Suprapubic skin (tissue), 4 donors: ENCODE results near the gene CGAS. TPM values are rescaled to one million over a fixed set of nuclear protein-coding genes. Genes with fewer than 3 reads are reported as not detected.

Experiments used
- DNase-seq, 2 donors: peaks; one replicate each; pipeline ENCODE4 v3.0.0-alpha.2; 2019; ENCODE audit warnings: low spot score in 2 of 2
- H3K27ac ChIP-seq: fragments of 200-600 bp; sonication (generic); one replicate; pipeline ENCODE4 v1.5.1; 2019
- H3K27me3 ChIP-seq: fragments of 200-600 bp; sonication (generic); one replicate; pipeline ENCODE4 v1.5.1; 2019
- H3K36me3 ChIP-seq: fragments of 200-600 bp; sonication (generic); one replicate; pipeline ENCODE4 v1.5.1; 2019
- H3K4me1 ChIP-seq: fragments of 200-600 bp; sonication (generic); one replicate; pipeline ENCODE4 v1.5.1; 2019
- H3K4me3 ChIP-seq: fragments of 200-600 bp; sonication (generic); one replicate; pipeline ENCODE4 v1.5.1; 2019; ENCODE audit warnings: mild to moderate bottlenecking
- H3K9me3 ChIP-seq: fragments of 200-600 bp; sonication (generic); one replicate; pipeline ENCODE4 v1.5.1; 2019
- EP300 ChIP-seq: sonication (generic); formaldehyde crosslinking; IDR thresholded peaks from one replicate; pipeline ENCODE4 v1.6.1; 2017; ENCODE audit warnings: antibody characterized with exemption
- POLR2A ChIP-seq, 2 donors: fragments of 450-650 bp; IDR thresholded peaks; one replicate each; pipeline ENCODE4 v1.6.1; 2017; ENCODE audit warnings: antibody characterized with exemption in 2 of 2, mild to moderate bottlenecking in 2 of 2, moderate library complexity in 2 of 2
- POLR2AphosphoS5 ChIP-seq, 3 donors: sonication (generic); formaldehyde crosslinking; IDR thresholded peaks; one replicate each; pipeline ENCODE4 v1.6.1; 2017; ENCODE audit warnings: antibody characterized with exemption in 3 of 3
- WGBS: methylation state at CpG from one replicate; pipeline ENCODE4 v1.1.5; 2018; 5-methylcytosine and 5-hydroxymethylcytosine counted together
- total RNA-seq, 4 donors: library from RNA; depleted of rRNA; stranded (reverse); fragments of >200 nt; gene quantifications; one replicate each; pipeline ENCODE4 v1.1.0, GENCODE V29; 2016
- TF ChIP-seq, protein P1 (sequence below), 2 donors: fragments of 200-600 bp in 1 of 2; fragments of 450-650 bp in 1 of 2; sonication (generic) in 1 of 2; IDR thresholded peaks; one replicate each; pipeline ENCODE4 v1.5.1; 2016 to 2019; ENCODE audit warnings: antibody characterized with exemption in 2 of 2, mild to moderate bottlenecking in 1 of 2, moderate library complexity in 1 of 2

Gene CGAS
- total RNA-seq, 4 donors from 2014 or later: 0.79 to 4.3 (median 1.6) TPM

DNA sequence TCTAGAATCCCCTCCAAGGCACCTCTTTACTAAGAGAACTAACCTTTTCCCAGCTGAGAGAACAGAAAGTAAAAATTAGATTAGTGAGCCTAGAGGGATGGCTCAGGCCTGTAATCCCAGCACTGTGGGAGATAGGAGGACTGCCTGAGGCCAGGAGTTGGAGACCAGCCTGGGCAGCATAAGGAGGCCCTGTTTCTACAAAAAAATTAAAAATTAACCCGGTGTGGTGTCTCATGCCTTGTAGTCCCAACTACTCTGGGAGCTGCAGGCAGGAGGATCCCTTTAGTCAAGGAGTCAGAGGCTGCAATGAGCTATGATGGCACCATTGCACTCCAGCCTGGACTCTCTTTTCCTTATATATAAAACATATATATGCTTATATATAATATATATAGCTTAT is 76.9 kb downstream of the CGAS start:
- H3K9me3 ChIP-seq: peaks cover 9% of the 10 kb centered on the region
- H3K27me3 ChIP-seq: no peaks in the 10 kb centered on the region
- no peaks in the 10 kb centered on the region for H3K4me1 ChIP-seq
- WGBS: 57% methylated on average over 1 of the region's 1 CpG
- TF ChIP-seq POLR2A (IDR thresholded peaks at IDR 0.05) (no peak), POLR2AphosphoS5 (IDR thresholded peaks at IDR 0.05) (no peak), EP300 (no peak)
- TF ChIP-seq, protein P1, sequence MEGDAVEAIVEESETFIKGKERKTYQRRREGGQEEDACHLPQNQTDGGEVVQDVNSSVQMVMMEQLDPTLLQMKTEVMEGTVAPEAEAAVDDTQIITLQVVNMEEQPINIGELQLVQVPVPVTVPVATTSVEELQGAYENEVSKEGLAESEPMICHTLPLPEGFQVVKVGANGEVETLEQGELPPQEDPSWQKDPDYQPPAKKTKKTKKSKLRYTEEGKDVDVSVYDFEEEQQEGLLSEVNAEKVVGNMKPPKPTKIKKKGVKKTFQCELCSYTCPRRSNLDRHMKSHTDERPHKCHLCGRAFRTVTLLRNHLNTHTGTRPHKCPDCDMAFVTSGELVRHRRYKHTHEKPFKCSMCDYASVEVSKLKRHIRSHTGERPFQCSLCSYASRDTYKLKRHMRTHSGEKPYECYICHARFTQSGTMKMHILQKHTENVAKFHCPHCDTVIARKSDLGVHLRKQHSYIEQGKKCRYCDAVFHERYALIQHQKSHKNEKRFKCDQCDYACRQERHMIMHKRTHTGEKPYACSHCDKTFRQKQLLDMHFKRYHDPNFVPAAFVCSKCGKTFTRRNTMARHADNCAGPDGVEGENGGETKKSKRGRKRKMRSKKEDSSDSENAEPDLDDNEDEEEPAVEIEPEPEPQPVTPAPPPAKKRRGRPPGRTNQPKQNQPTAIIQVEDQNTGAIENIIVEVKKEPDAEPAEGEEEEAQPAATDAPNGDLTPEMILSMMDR (IDR thresholded peaks at IDR 0.05): no peak
- no peak for DNase-seq
- no peak overlapping the region for H3K4me3 ChIP-seq
- H3K36me3 ChIP-seq: no peaks in the 10 kb centered on the region
- H3K27ac ChIP-seq: no peak overlapping the region

Other genes starting within 250 kb of the CGAS start
- gene KHDC1L, start 226.8 kb downstream of the CGAS start, total RNA-seq: not detected
- gene KHDC1, start 189.1 kb downstream of the CGAS start, total RNA-seq: not detected
- gene DPPA5, start 98.0 kb downstream of the CGAS start, total RNA-seq: not detected
- not detected for gene KHDC3L, start 89.6 kb downstream of the CGAS start, total RNA-seq
- under 1 TPM in 1 of 4 donors, not detected in 3; 0.87 TPM for gene OOEP, start 82.4 kb downstream of the CGAS start, total RNA-seq
- gene DDX43, start 57.5 kb downstream of the CGAS start, total RNA-seq: 1 to 10 TPM in 1 of 4 donors, under 1 TPM in 3; 0.34 to 3.1 (median 0.60) TPM
- 10 to 100 TPM; 12.9 to 34.3 (median 23.9) TPM for gene MTO1, start 9.4 kb upstream of the CGAS start, total RNA-seq
- gene EEF1A1, start 68.7 kb upstream of the CGAS start, total RNA-seq: over 10,000 TPM in 3 of 4 donors, 1,000 to 10,000 TPM in 1; 8,061 to 12,310 (median 11,939) TPM
- gene SLC17A5, start 201.7 kb upstream of the CGAS start, total RNA-seq: 10 to 100 TPM in 2 of 4 donors, 1 to 10 TPM in 2; 8.0 to 14.0 (median 11.2) TPM
- 10 to 100 TPM; 27.5 to 48.2 (median 43.1) TPM for gene CD109, start 243.9 kb upstream of the CGAS start, total RNA-seq